IMR-90 (cell line): ENCODE results near the gene REPS2. TPM values are rescaled to one million over a fixed set of nuclear protein-coding genes. Genes with fewer than 3 reads are reported as not detected.

Experiments used
- ATAC-seq: fragments of 200-7000 bp; cut with Tn5 transposase; 2 replicates; pipeline ENCODE4 v1.9.1; 2020; ENCODE audit warnings: low read depth, mild to moderate bottlenecking, moderate library complexity
- BruUV-seq: library from RNA; stranded (reverse); fragments of 400-500 nt; replicated peaks from 2 replicates; lab custom pipeline; 2021; lab: Mats Ljungman, UMichigan
- CTCF ChIA-PET: fragments of 300-600 bp; formaldehyde crosslinking; extraction: SDS; loops from one replicate; lab custom pipeline; 2021; ENCODE audit warnings: antibody characterized with exemption; lab: Yijun Ruan, JAX
- POLR2A ChIA-PET: fragments of 300-600 bp; sonication (Branson Sonifier 250); formaldehyde crosslinking; loops from one replicate; lab custom pipeline; 2022; ENCODE audit warnings: antibody characterized with exemption; ENCODE audit not compliant: unreplicated experiment; lab: Charles Lee
- DNase-seq: peaks from one replicate; pipeline ENCODE4 v3.0.0; 2013
- H2AFZ ChIP-seq: replicated peaks from 2 replicates; pipeline ENCODE3; 2013; ENCODE audit warnings: low read length, mild to moderate bottlenecking; ENCODE audit not compliant: poor library complexity
- H2AK5ac ChIP-seq: 2 replicates; pipeline ENCODE4 v1.6.1; 2013; ENCODE audit warnings: low read depth, low read length, inconsistent platforms
- H2AK9ac ChIP-seq: replicated peaks from 2 replicates; pipeline ENCODE3; 2013; ENCODE audit warnings: mild to moderate bottlenecking, low read depth, low read length, moderate library complexity; ENCODE audit not compliant: poor library complexity
- H2BK120ac ChIP-seq: 2 replicates; pipeline ENCODE4 v1.6.1; 2013; ENCODE audit warnings: low read depth, low read length, inconsistent platforms
- H2BK15ac ChIP-seq: 3 replicates; pipeline ENCODE4 v1.6.1; 2013; ENCODE audit warnings: low read depth, low read length, inconsistent platforms
- H2BK20ac ChIP-seq: 2 replicates; pipeline ENCODE4 v1.6.1; 2013; ENCODE audit warnings: low read depth, mild to moderate bottlenecking, inconsistent platforms, low read length, moderate library complexity
- H2BK5ac ChIP-seq: 2 replicates; pipeline ENCODE4 v1.6.1; 2013; ENCODE audit warnings: mild to moderate bottlenecking, low read depth, low read length, inconsistent platforms; ENCODE audit not compliant: poor library complexity, severe bottlenecking
- H3K14ac ChIP-seq: replicated peaks from 2 replicates; pipeline ENCODE4 v1.6.1; 2013; ENCODE audit warnings: low read depth, low read length, inconsistent platforms
- H3K18ac ChIP-seq: 2 replicates; pipeline ENCODE4 v1.6.1; 2013; ENCODE audit warnings: low read depth, low read length, control low read depth
- H3K23ac ChIP-seq: 2 replicates; pipeline ENCODE4 v1.6.1; 2013; ENCODE audit warnings: low read depth, low read length, inconsistent platforms
- H3K27ac ChIP-seq: 2 replicates; pipeline ENCODE4 v1.5.1; 2013; ENCODE audit warnings: mild to moderate bottlenecking, control low read depth, low read length; ENCODE audit not compliant: insufficient read depth
- H3K27me3 ChIP-seq: 2 replicates; pipeline ENCODE4 v1.6.1; 2013; ENCODE audit warnings: low read length; ENCODE audit not compliant: control insufficient read depth, insufficient read depth
- H3K36me3 ChIP-seq: 2 replicates; pipeline ENCODE4 v1.6.1; 2013; ENCODE audit warnings: low read length, mixed read lengths; ENCODE audit not compliant: control insufficient read depth, insufficient read depth
- H3K4ac ChIP-seq: 2 replicates; pipeline ENCODE4 v1.6.1; 2013; ENCODE audit warnings: low read depth, low read length, inconsistent platforms
- H3K4me1 ChIP-seq: 2 replicates; pipeline ENCODE4 v1.6.1; 2013; ENCODE audit warnings: low read length, mixed read lengths; ENCODE audit not compliant: control insufficient read depth, insufficient read depth
- H3K4me2 ChIP-seq: 2 replicates; pipeline ENCODE4 v1.6.1; 2013; ENCODE audit warnings: low read depth, mild to moderate bottlenecking, control low read depth, low read length, moderate library complexity
- H3K4me3 ChIP-seq: 2 replicates; pipeline ENCODE4 v1.5.1; 2013; ENCODE audit warnings: low read depth, mild to moderate bottlenecking, control low read depth, low read length, moderate library complexity; ENCODE audit not compliant: insufficient read depth
- H3K56ac ChIP-seq: 2 replicates; pipeline ENCODE4 v1.6.1; 2013; ENCODE audit warnings: low read length, inconsistent platforms; ENCODE audit not compliant: insufficient read depth; ENCODE audit errors: extremely low read depth
- H3K79me1 ChIP-seq, 2 experiments: 2 replicates each; pipeline ENCODE4 v1.6.1; 2013; ENCODE audit warnings: low read length in 2 of 2, inconsistent platforms in 1 of 2, low read depth in 1 of 2
- H3K9ac ChIP-seq: 2 replicates; pipeline ENCODE4 v1.6.1; 2013; ENCODE audit warnings: low read depth, low read length, control low read depth
- H3K9me1 ChIP-seq: 2 replicates; pipeline ENCODE4 v1.6.1; 2013; ENCODE audit warnings: low read length, inconsistent platforms; ENCODE audit not compliant: insufficient read depth
- H3K9me3 ChIP-seq: 2 replicates; pipeline ENCODE4 v1.6.1; 2013; ENCODE audit warnings: low read length; ENCODE audit not compliant: control insufficient read depth, insufficient read depth
- H4K20me1 ChIP-seq: 2 replicates; pipeline ENCODE4 v1.6.1; 2013; ENCODE audit warnings: low read length, inconsistent platforms; ENCODE audit not compliant: insufficient read depth
- H4K5ac ChIP-seq: 2 replicates; pipeline ENCODE4 v1.6.1; 2013; ENCODE audit warnings: mild to moderate bottlenecking, low read depth, low read length, control low read depth
- H4K8ac ChIP-seq, 2 experiments: 2 replicates each; pipeline ENCODE4 v1.6.1; 2013; ENCODE audit warnings: low read depth in 2 of 2, low read length in 2 of 2, control low read depth in 1 of 2, inconsistent platforms in 1 of 2
- H4K91ac ChIP-seq: 2 replicates; pipeline ENCODE4 v1.6.1; 2013; ENCODE audit warnings: low read depth, low read length, inconsistent platforms; ENCODE audit not compliant: insufficient read depth
- CEBPB ChIP-seq: IDR thresholded peaks from 2 replicates; pipeline ENCODE4 v1.6.1; 2012; ENCODE audit warnings: low read depth, low read length, improper control_type of control experiment
- CHD1 ChIP-seq: IDR thresholded peaks from 2 replicates; pipeline ENCODE4 v1.6.1; 2012; ENCODE audit warnings: low read depth, low read length, improper control_type of control experiment
- CTCF ChIP-seq: conservative IDR thresholded peaks from 2 replicates; pipeline ENCODE4 v1.5.1; 2012; ENCODE audit warnings: mild to moderate bottlenecking, low read depth, low read length, improper control_type of control experiment
- ELK1 ChIP-seq: fragments of 150-350 bp; IDR thresholded peaks from 2 replicates; pipeline ENCODE4 v1.6.1; 2016; ENCODE audit warnings: low read depth, mild to moderate bottlenecking, low read length, moderate library complexity, borderline replicate concordance
- MAFK ChIP-seq: IDR thresholded peaks from 2 replicates; pipeline ENCODE4 v1.6.1; 2012; ENCODE audit warnings: low read depth, low read length, improper control_type of control experiment
- NFE2L2 ChIP-seq: fragments of 150-350 bp; IDR thresholded peaks from 2 replicates; pipeline ENCODE4 v1.6.1; 2016; ENCODE audit warnings: low read depth, mild to moderate bottlenecking, low read length
- POLR2A ChIP-seq: IDR thresholded peaks from 2 replicates; pipeline ENCODE4 v1.6.1; 2012; ENCODE audit warnings: mild to moderate bottlenecking, low read depth, low read length
- RAD21 ChIP-seq: IDR thresholded peaks from 2 replicates; pipeline ENCODE4 v1.6.1; 2012; ENCODE audit warnings: low read length, improper control_type of control experiment
- RFX5 ChIP-seq: IDR thresholded peaks from 2 replicates; pipeline ENCODE4 v1.8.0; 2012; ENCODE audit warnings: low read depth, mild to moderate bottlenecking, low read length, moderate library complexity
- SMC3 ChIP-seq: fragments of 150-350 bp; IDR thresholded peaks from 2 replicates; pipeline ENCODE4 v1.6.1; 2016; ENCODE audit warnings: low read depth, mild to moderate bottlenecking, antibody characterized with exemption, low read length, moderate library complexity
- USF2 ChIP-seq: fragments of 150-350 bp; IDR thresholded peaks from 2 replicates; pipeline ENCODE4 v1.6.1; 2017; ENCODE audit warnings: mild to moderate bottlenecking, antibody characterized with exemption, low read length, low read depth
- whole genome bisulfite sequencing, 2 experiments: methylation state at CpG; one replicate each; pipeline versions ENCODE4 v1.1.5 to v1.1.7; 2013; ENCODE audit warnings: missing lambda C conversion rate in 2 of 2; ENCODE audit not compliant: insufficient read length in 1 of 2; ENCODE audit errors: extremely low coverage in 2 of 2; 5-methylcytosine and 5-hydroxymethylcytosine counted together
- dilution Hi-C: fragments of 300-500 bp; cut with HindIII; formaldehyde crosslinking; loops from one replicate; pipeline ENCODE4 v1.14.3; 2018; ENCODE audit warnings: low sequenced_read_pairs; ENCODE audit not compliant: unreplicated experiment
- in situ Hi-C: fragments of 300-500 bp; cut with MboI; formaldehyde crosslinking; loops from 3 replicates; pipeline ENCODE4 v1.14.3; 2019; ENCODE audit warnings: low sequenced_read_pairs, inconsistent platforms, mixed read lengths
- intact Hi-C: fragments of 100-400 bp; cut with micrococcal nuclease; formaldehyde crosslinking; loops from 2 replicates; pipeline ENCODE4 v1.10.0; 2022
- polyA plus RNA-seq, 3 experiments: library from polyadenylated mRNA; depleted of rRNA; stranded (reverse); fragments of >200 nt; gene quantifications; 2 replicates each; pipeline ENCODE4 v1.2.3, GENCODE V29; 2012; ENCODE audit warnings: low replicate concordance in 1 of 3
- total RNA-seq: library from RNA; depleted of rRNA; stranded (reverse); fragments of >200 nt; gene quantifications from 2 replicates; pipeline ENCODE4 v1.2.3, GENCODE V29; 2012

REPS2 gene
- total and polyA plus RNA-seq, 2 of the 4 experiments (the other 2 are of a cell fraction), result 0.02 to 0.18 TPM

- Histone ChIP-seq H3K27ac (no peak overlapping the region), H3K9me3 (no peaks in the 10 kb centered on the region), H3K36me3 (no peaks in the 10 kb centered on the region), H3K4ac (no peak overlapping the region), H3K9ac (no peak overlapping the region), H4K91ac (no peak overlapping the region), H2AK5ac (no peak overlapping the region), H3K23ac (no peak overlapping the region), H2BK20ac (no peak overlapping the region), H3K4me1 (no peaks in the 10 kb centered on the region), H4K5ac (no peak overlapping the region), H2BK120ac (no peak overlapping the region), H3K14ac (no peak overlapping the region), H3K4me2 (no peak overlapping the region), H2BK15ac (no peak overlapping the region), H2BK5ac (no peak overlapping the region), H3K27me3 (peaks cover 7% of the 10 kb centered on the region), H3K4me3 (no peak overlapping the region), H4K8ac (no peak overlapping the region), H3K9me1 (no peaks in the 10 kb centered on the region), H3K79me1 (no peaks in the 10 kb centered on the region), H3K18ac (no peak overlapping the region), H3K56ac (no peak overlapping the region), H4K20me1 (no peaks in the 10 kb centered on the region), H2AK9ac (no peak overlapping the region), H2AFZ (no peak overlapping the region)
- in situ Hi-C loops, result no loop called here
- no peak for DNase-seq
- POLR2A ChIA-PET, result no interaction called here
- BruUV-seq, result no TSS peak
- WGBS, 2 experiments, result no CpG with 5 or more reads among the region's 5 CpGs
- TF ChIP-seq USF2, result no peak
- no peak for TF ChIP-seq POLR2A
- TF ChIP-seq MAFK, result no peak
- no peak for TF ChIP-seq CHD1
- TF ChIP-seq ELK1, result no peak
- TF ChIP-seq CTCF, result no peak
- no peak for TF ChIP-seq CEBPB
- no peak for TF ChIP-seq RAD21
- TF ChIP-seq RFX5, result no peak
- no peak for TF ChIP-seq NFE2L2
- no peak for TF ChIP-seq SMC3
- ATAC-seq, result no peak
- intact Hi-C loops, result no loop called here
- CTCF ChIA-PET, result no interaction called here
- dilution Hi-C loops, result no loop called here
These were observed 118.6 kb downstream of the REPS2 start for GRCh38 chrX:17065100-17065499.
